ENCODE data around the gene HTRA3. TPM values are rescaled to one million over a fixed set of nuclear protein-coding genes. Genes with fewer than 3 reads are reported as not detected.

HTRA3 gene
- total and polyA plus RNA-seq, 2 experiments from 2014 or later, result 19.4 to 34.9 TPM

DNA sequence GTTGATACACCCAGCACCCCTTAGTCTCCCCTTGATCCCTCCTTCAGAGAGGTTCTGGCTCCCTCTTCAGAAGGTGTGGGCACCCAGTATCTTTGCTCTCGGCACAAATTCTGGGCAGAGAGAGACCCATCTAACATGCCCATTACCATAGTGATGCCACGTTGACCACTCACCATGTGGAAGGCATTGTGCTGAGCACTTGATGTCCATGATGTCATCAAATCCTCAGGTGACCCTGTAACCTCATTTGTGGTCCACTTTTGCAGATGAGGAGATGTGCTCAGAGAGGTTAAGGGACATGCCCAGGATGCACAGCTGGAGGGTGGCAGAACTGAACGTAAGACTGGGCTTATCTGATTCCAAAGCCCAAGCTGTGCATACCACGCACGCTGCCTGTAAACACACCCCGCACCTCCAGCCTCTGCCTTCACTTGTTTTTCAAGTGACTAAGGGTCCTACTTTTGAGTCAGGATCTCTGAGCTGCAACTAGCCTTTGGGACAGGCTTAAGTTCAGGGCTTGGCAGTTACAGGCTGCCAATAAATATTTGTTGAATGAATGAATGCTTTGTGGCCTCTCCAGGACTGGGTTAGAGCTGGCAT lies 55.2 kb downstream of the HTRA3 start:
- no peaks in the 10 kb centered on the region for H3K4me1 ChIP-seq (ENCODE audit: insufficient read depth)
- DNase-seq (ENCODE audit: low spot score), result no peak
- H4K20me1 ChIP-seq (ENCODE audit: insufficient read depth, poor library complexity, severe bottlenecking), result no peaks in the 10 kb centered on the region
- no peaks in the 10 kb centered on the region for H3K27me3 ChIP-seq
- H3K27ac ChIP-seq, result no peak overlapping the region
- H3K9me2 ChIP-seq (replicated peaks; ENCODE audit: insufficient read depth), result no peaks in the 10 kb centered on the region
- no peaks in the 10 kb centered on the region for H3K9me3 ChIP-seq (ENCODE audit: low read depth)
- H3K4me3 ChIP-seq, result no peak overlapping the region
- WGBS (ENCODE audit: low lambda C conversion rate, missing lambda C conversion rate), result 90% methylated on average over 6 of the region's 6 CpGs
- no peaks in the 10 kb centered on the region for H3K79me2 ChIP-seq
- no peak overlapping the region for H2AFZ ChIP-seq
- no peaks in the 10 kb centered on the region for H3K36me3 ChIP-seq (replicated peaks; ENCODE audit: insufficient read depth, low read depth)
- TF ChIP-seq EZH2 (IDR thresholded peaks at IDR 0.05; ENCODE audit: borderline replicate concordance), result no peak
- TF ChIP-seq, protein P1, sequence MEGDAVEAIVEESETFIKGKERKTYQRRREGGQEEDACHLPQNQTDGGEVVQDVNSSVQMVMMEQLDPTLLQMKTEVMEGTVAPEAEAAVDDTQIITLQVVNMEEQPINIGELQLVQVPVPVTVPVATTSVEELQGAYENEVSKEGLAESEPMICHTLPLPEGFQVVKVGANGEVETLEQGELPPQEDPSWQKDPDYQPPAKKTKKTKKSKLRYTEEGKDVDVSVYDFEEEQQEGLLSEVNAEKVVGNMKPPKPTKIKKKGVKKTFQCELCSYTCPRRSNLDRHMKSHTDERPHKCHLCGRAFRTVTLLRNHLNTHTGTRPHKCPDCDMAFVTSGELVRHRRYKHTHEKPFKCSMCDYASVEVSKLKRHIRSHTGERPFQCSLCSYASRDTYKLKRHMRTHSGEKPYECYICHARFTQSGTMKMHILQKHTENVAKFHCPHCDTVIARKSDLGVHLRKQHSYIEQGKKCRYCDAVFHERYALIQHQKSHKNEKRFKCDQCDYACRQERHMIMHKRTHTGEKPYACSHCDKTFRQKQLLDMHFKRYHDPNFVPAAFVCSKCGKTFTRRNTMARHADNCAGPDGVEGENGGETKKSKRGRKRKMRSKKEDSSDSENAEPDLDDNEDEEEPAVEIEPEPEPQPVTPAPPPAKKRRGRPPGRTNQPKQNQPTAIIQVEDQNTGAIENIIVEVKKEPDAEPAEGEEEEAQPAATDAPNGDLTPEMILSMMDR (IDR thresholded peaks at IDR 0.05; ENCODE audit: poor library complexity), result no peak
- no peak for TF ChIP-seq EZH2phosphoT487 (IDR thresholded peaks at IDR 0.05; ENCODE audit: low read depth, severe bottlenecking, unreplicated experiment)
- H3K4me2 ChIP-seq, result no peak overlapping the region

DNA sequence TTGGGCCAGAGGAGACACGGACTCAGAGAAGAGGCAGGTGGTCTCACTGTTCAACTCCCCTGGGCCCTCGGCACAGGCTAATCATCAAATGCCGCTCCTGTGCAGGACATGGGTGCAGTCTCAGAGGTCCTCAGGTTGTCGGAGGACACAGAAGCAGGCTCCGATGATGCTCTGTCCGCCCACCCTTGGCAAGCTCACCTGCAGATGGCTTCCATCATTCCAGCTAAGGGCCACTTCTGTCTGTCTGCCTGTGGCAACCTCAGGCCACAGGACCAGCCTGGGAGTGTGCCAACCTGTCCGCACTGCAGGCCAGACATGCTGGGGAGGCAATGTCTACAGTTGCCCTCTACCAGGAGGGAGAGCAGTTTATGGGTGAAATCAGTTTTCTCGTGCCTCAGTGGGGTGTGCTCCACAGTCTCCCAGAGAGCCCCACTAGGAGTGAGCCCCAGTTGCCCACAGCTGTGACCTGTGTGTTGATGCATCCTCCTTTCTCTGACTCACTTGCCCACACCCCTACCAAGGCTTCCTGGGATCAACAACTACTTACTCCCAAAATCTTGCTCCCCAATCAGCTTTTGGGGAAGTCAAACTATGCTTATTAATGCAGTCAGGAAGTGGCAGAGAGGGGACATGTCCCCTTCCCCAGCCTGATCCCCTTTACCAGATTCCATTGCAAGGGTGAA lies 55.9 kb downstream of the HTRA3 start:
- Histone ChIP-seq H3K9me2 (replicated peaks; ENCODE audit: insufficient read depth) (no peaks in the 10 kb centered on the region), H3K4me1 (ENCODE audit: insufficient read depth) (no peaks in the 10 kb centered on the region), H3K4me3 (no peak overlapping the region), H3K36me3 (replicated peaks; ENCODE audit: insufficient read depth, low read depth) (no peaks in the 10 kb centered on the region), H3K4me2 (no peak overlapping the region), H3K27ac (no peak overlapping the region), H3K79me2 (no peaks in the 10 kb centered on the region), H3K27me3 (no peaks in the 10 kb centered on the region), H2AFZ (no peak overlapping the region), H3K9me3 (ENCODE audit: low read depth) (no peaks in the 10 kb centered on the region), H4K20me1 (ENCODE audit: insufficient read depth, poor library complexity, severe bottlenecking) (no peaks in the 10 kb centered on the region)
- TF ChIP-seq, protein P1 (IDR thresholded peaks at IDR 0.05; ENCODE audit: poor library complexity), result no peak
- TF ChIP-seq EZH2phosphoT487 (IDR thresholded peaks at IDR 0.05; ENCODE audit: low read depth, severe bottlenecking, unreplicated experiment) (no peak), EZH2 (IDR thresholded peaks at IDR 0.05; ENCODE audit: borderline replicate concordance) (no peak)
- no peak for DNase-seq (ENCODE audit: low spot score)
- WGBS (ENCODE audit: low lambda C conversion rate, missing lambda C conversion rate), result 94% methylated on average over 8 of the region's 8 CpGs

DNA sequence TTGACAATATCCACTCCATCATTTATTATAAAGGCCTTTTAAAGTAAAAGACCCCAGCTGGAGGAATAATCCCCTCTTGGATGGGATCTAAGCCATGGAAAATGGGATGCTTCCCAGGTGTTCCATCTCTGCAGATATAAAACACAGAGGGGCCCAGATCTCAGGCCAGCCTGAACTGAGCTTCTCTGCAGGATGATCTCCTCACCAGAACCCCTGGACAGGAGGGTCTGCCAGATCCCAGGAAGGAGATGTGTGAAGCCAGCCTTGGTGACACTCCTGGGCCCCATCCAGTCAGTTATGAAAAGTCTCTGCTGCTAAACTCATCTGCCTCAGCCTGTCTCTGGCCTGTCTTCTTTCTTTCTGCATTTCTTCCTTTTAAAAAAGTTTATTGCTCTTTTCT lies 56.7 kb downstream of the HTRA3 start:
- Histone ChIP-seq H3K9me3 (ENCODE audit: low read depth) (no peaks in the 10 kb centered on the region), H3K27ac (no peak overlapping the region), H3K4me2 (no peak overlapping the region), H2AFZ (no peak overlapping the region), H3K36me3 (replicated peaks; ENCODE audit: insufficient read depth, low read depth) (no peaks in the 10 kb centered on the region), H3K4me1 (ENCODE audit: insufficient read depth) (no peaks in the 10 kb centered on the region), H4K20me1 (ENCODE audit: insufficient read depth, poor library complexity, severe bottlenecking) (no peaks in the 10 kb centered on the region), H3K79me2 (no peaks in the 10 kb centered on the region), H3K9me2 (replicated peaks; ENCODE audit: insufficient read depth) (no peaks in the 10 kb centered on the region), H3K4me3 (no peak overlapping the region), H3K27me3 (no peaks in the 10 kb centered on the region)
- DNase-seq (ENCODE audit: low spot score), result no peak
- TF ChIP-seq EZH2 (IDR thresholded peaks at IDR 0.05; ENCODE audit: borderline replicate concordance) (no peak), EZH2phosphoT487 (IDR thresholded peaks at IDR 0.05; ENCODE audit: low read depth, severe bottlenecking, unreplicated experiment) (no peak)
- TF ChIP-seq, protein P1 (IDR thresholded peaks at IDR 0.05; ENCODE audit: poor library complexity), result no peak

Measured in hepatocyte (in vitro differentiated cells).